GM19324 (cell line): Measurements from ENCODE around the gene SLC6A1.

Experiments used
- ATAC-seq: cut with Tn5 transposase; IDR thresholded peaks from one replicate; pipeline ENCODE4 v1.9.1; 2021; ENCODE audit warnings: mild to moderate bottlenecking, moderate library complexity; ENCODE audit not compliant: unreplicated experiment, low FRiP score

Gene SLC6A1

GRCh38 chr3:10992017-10992942 lies at the start of gene SLC6A1:
Gene SLC6A1 (plus strand): TSS chr3:10992748. CDS start chr3:11017212, 24,464 bp downstream.
- ATAC-seq = no peak

GRCh38 chr3:10944866-10945265 lies 47.7 kb upstream of the SLC6A1 start:
- ATAC-seq = no peak

DNA sequence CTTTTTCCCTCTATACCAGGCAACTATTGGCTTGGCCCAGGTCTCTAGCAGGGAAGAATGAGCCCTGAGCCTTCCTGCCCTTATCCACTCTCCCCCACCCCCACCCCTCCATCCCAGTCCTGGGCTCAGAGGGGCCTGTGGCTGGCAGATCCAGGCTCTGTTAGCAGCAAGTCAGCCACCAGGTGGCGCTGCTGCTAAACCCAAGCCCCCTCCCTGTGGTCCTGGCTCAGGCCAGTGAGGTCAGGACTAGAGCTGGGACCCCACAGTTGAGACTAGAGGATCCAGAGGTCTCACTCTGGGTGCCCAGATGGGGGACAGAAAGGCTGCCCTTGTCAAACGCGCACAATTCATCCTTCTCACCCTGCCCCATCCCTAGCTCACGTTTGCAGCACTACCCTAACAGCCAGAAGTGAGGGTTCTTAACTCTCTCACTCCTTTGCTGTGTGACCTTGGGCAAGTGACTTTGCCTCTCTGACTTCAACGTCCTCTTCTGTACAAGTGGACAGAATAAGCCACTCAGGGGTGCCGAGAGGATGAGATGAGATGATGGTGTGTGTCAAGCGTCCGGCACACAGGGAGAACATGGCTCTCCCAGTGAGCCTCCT lies 46.8 kb upstream of the SLC6A1 start:
- ATAC-seq = no peak

GRCh38 chr3:10946526-10946925 lies 46.0 kb upstream of the SLC6A1 start:
- ATAC-seq = no peak

- no peak for ATAC-seq
Measured at GRCh38 chr3:10948326-10948725, 44.2 kb upstream of the SLC6A1 start.

DNA sequence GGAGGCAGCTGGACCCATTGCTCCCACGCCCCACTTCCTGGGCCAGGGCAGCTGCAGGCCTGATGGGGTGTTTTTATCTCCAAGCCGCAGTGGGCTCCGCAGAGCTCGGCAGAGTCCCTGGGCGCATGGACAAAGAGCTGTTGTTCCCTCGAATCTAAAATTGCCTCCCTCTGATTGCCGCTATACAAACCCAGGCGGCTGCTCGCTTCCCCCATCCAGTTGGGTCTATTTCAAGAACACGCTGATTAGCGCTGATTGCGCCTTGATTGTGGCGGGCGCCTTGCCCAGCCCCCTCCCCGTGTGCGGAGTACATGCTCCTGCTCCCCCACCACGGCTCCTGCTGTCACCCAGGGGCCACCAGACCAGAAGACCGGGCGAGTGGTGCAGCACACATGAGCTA lies 43.4 kb upstream of the SLC6A1 start:
- ATAC-seq = no peak

GRCh38 chr3:10950476-10951294 lies 41.9 kb upstream of the SLC6A1 start:
- no peak for ATAC-seq

- no peak for ATAC-seq
Measured at GRCh38 chr3:10951295-10951926, 41.1 kb upstream of the SLC6A1 start.

- ATAC-seq = no peak
Measured at GRCh38 chr3:10952525-10952924, 40.0 kb upstream of the SLC6A1 start.

DNA sequence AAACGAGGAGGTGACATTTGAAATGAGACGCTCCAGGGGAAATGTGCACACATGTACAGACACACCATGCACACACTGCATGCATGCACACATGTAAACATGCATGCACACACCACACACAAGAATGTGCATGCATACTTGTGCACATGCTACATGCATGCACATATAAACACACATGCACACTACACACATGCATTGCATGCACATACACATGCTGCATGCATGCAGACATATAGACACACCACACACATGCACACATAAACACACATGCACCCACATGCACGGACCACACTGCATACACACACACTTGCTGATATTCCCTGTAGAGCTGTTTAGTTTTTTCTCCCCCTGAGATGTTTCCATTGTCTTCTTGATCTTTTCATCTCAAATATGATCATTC lies 37.8 kb upstream of the SLC6A1 start:
- no peak for ATAC-seq

- ATAC-seq = no peak
Measured at GRCh38 chr3:10955711-10956453, 36.7 kb upstream of the SLC6A1 start.

GRCh38 chr3:10956531-10956930 lies 36.0 kb upstream of the SLC6A1 start:
- no peak for ATAC-seq

DNA sequence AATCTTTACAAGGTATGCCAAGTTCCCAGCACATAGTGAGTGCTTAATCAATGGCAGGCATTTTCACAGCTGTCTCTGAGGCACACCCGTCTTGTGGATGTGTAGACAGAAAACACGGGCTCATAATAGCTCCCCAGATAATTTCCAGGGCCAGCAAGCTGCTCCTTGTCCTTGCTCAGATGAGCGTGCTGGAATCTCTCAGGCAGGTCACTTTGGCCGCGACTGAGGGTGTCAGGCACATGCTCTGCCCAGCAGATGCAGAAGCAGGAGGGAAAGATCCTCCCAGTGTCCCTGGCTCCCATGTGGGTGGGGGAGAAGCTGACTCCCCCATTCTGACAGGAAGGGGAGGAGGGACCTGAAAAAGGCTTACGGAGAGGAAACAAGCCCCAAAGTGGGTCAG lies 35.6 kb upstream of the SLC6A1 start:
- ATAC-seq = no peak

- ATAC-seq = no peak
Measured at GRCh38 chr3:10957976-10958749, 34.4 kb upstream of the SLC6A1 start.

- no peak for ATAC-seq
Measured at GRCh38 chr3:10960255-10960654, 32.3 kb upstream of the SLC6A1 start.

- no peak for ATAC-seq
Measured at GRCh38 chr3:10961921-10962320, 30.6 kb upstream of the SLC6A1 start.

GRCh38 chr3:10962481-10963036 lies 30.0 kb upstream of the SLC6A1 start:
- no peak for ATAC-seq

DNA sequence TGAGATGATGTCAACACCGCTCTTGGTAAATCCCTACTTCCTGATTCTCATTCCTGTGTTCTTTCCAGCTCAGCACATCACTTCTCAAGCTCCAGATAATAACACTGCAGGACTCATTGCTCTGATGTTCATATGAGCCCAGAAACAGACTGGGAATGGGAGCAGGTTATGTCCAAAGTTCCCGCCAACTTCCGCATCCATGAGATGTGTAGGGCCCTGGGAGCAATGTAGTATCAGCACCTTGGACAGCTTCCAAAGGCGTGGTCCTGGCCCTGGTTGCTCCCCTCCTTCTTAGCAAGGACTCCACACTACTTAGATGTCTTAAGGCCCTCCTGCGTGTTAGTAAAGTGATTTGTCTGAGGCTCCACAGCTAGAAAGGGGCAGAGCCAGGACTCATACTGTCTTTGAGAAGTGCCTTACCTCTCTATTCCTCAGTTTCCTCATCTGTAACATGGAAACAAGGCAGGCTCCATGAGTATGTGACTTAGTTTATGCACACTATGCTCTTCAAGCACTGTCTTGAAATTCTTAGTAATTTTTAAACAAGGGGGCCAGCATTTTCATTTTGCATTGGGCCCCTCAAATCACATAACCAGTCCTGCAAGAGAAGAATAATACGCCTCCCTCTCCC lies 27.9 kb upstream of the SLC6A1 start:
- ATAC-seq = no peak
